ENCODE data around the gene OSGIN1.
"Not testable (repeated sequence)": the region's sequence is repeated elsewhere in the genome, so short reads cannot be mapped to it uniquely, and the experiment has no call there.

OSGIN1 gene

DNA sequence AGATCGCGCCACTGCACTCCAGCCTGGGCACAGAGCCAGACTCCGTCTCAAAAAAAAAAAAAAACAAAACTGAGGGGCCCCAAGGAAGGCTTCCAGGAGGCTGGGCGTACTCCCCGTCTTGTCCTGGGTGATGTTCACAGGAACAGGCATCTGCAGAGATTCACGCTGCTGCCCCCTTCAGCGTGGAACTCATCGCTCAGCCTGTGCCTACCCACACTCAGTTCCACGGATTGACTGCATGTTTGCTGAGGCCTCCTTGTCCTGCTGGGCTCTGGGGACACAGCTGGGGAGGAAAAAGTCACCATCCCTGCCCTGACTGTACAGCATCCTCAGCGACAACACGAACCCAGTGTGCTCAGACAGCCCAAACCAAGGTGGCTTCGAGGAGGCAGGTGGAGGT, 12.9 kb upstream of the OSGIN1 start:
- in situ Hi-C loops (cut with MboI; ENCODE audit: low sequenced_read_pairs) = no loop called here

DNA sequence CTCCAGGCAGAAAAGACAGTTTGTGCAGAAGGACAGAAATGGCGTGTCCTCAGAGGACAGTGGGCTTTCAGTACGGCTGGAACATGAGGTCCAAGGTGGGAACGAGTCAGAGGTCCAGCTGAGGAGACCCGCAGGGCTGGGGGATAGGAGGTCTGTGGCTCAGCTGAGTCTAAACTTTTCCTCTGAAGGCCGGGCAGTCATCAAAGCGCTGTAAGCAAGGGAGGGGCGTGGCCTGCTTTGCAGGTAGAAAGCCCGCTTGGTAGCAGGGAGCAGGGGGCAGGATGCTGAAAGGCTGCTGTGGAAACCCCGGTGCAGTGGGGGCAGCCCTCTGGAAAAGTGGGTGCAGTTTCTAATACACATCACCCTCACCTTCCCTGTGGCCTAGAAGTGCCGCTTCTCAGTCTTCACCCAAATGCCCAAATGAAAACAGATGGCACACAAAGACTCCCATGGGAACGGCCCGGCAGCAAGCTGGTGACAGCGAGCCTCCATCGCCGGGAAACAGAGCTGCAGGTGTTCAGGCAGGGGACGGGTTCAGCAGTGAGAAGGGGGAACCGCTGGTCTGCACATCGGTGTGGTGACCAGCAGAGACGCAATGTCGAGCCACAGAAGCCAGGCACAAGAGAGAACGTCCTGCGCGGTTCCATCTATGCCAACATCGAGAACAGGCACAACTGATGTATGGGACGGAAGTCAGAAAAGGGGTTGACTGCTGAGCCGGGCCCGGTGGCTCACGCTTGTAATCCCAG, 12.2 kb upstream of the OSGIN1 start:
- in situ Hi-C loops (cut with MboI; ENCODE audit: low sequenced_read_pairs) = no loop called here

DNA sequence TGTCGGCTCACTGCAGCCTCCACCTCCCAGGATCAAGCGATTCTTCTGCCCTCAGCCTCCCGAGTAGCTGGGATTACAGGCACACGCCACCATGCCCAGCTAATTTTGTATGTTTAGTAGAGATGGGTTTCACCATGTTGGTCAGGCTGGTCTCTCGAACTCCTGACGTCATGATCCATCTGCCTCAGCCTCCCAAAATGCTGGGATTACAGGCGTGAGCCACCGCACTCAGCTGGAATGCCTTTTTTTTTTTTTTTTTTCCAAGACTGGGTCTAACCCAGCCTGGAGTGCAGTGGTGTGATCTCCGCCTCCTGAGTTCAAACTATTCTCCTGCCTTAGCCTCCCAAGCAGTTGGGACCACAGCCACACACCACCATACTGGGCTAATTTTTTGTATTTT, 11.5 kb upstream of the OSGIN1 start:
- in situ Hi-C loops (cut with MboI; ENCODE audit: low sequenced_read_pairs) = not testable (repeated sequence)

DNA sequence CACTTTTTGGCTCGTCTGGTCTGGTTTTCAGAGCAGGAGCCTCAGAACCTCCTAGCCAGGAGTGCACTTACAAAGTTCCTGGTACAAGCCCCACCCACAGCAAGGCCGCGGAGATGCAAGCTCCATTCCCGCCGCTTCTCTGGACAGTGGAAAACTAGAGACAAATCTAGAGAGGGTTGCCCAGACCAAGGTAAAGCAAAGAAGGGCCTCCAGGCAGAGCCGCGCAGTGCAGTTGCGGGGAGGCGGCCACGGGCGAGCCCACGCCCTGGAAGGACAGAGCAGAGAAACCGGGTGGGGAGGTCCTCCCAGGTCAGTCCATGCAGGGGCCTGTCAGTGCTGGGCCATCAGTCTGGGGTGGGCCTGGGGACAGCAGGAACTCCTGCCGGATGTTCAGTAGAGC, 11.0 kb upstream of the OSGIN1 start:
- in situ Hi-C loops (cut with MboI; ENCODE audit: low sequenced_read_pairs) = no loop called here

DNA sequence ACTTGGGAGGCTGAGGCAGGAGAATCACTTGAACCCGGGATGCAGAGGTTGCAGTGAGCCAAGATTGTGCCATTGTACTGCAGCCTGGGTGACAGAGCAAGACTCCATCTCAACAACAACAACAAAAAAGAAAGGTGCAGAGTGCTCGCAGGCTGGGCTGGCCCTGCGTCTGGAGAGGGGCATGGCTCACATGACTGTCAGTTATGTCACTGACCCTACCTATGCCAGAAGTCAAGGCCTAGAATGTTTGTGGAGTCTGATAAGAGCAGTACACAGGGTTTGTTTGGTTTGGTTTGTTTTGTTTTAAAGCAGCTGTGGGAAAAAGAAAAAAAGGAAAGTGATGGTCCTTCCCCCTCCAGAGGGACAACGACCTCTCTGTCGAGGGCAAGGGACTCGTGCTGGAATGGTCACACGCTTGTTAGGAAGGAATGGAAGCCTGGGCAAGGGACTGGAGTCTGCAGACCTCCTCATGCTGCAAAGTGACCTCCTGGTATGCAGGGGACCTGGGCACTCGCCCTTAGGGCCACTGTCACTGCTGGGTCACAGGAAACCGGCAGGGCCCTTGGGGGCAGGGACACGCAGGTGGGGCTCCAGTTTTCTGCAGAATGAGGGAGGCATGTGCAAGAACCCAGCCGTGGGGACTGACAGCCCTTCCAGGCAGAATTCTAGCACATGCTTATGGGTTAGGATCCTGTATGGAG, 10.1 kb upstream of the OSGIN1 start:
- in situ Hi-C loops (cut with MboI; ENCODE audit: low sequenced_read_pairs) = no loop called here

DNA sequence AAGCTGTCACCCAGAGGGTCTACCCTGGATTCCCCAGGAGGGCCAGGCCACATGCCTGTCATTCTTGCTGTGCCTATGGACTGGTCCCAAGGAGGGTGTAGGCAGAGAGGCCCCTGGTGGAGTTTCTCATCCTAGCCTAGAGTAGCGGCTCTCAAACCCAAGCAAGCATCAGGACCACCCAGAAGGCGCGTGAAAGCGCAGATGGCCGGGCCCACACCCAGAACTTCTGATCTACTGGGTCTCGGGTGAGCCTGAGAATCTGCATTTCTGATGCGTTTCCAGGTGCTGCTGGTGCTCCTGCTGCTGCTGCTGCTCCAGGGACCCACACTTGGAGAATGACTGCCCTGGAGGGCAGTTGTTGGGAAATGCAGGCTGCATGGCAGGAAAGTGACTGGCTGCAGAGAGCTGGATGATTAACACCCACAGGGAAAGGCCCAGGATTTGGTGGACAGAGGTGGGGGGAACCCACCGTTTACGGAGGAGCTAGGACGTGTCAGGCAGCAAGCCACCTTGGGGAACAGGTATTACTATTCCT, 9.5 kb upstream of the OSGIN1 start:
- in situ Hi-C loops (cut with MboI; ENCODE audit: low sequenced_read_pairs) = no loop called here

DNA sequence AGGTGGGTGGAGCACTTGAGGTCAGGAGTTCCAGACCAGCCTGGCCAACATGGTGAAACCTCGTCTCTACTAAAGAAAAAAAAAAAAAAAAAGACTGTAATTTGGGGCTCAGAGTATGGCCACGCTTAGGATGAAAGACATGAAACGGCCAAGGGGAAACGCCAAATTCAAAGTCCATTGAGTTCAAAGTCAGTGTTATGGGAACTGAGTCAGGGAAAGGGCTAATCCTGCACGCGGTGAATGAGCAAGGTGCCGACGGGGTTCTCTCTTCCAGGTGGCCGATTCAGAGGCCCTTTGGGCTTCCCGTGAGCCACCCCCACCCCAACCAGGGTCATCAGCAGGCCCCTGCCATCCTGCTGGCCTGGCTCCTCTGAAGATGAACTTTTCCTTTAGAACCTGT, 7.5 kb upstream of the OSGIN1 start:
- in situ Hi-C loops (cut with MboI; ENCODE audit: low sequenced_read_pairs) = no loop called here

DNA sequence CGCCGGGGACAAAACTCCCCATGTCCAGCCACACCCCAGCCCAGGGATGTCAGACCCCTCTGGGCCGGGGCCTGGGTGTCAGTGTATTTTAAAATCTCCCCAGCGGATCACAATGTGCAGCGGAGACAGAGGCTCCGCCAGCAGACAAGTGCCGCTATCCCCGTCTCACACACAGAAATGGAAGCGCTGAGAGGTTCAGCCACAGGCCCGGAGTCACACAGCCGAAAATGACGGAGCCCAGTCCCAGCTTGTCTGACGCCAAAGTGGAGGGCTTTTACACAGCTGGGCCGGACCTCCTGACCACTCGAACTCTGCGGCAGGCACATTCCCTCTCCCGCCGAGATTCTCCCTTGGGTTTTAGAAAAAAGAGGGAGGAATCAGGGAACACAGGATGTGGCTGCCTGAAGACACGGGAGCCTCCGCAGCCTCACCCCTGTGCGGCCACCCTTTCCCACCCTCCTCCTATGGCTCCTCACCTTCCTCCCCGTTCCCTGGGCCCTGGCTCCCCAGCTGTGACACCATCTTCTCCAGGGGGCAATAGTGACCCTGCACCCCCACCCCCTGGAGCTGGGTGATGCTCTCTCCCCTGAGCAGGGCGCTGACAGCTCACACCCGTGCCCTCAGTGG, 6.8 kb upstream of the OSGIN1 start:
- in situ Hi-C loops (cut with MboI; ENCODE audit: low sequenced_read_pairs) = no loop called here

DNA sequence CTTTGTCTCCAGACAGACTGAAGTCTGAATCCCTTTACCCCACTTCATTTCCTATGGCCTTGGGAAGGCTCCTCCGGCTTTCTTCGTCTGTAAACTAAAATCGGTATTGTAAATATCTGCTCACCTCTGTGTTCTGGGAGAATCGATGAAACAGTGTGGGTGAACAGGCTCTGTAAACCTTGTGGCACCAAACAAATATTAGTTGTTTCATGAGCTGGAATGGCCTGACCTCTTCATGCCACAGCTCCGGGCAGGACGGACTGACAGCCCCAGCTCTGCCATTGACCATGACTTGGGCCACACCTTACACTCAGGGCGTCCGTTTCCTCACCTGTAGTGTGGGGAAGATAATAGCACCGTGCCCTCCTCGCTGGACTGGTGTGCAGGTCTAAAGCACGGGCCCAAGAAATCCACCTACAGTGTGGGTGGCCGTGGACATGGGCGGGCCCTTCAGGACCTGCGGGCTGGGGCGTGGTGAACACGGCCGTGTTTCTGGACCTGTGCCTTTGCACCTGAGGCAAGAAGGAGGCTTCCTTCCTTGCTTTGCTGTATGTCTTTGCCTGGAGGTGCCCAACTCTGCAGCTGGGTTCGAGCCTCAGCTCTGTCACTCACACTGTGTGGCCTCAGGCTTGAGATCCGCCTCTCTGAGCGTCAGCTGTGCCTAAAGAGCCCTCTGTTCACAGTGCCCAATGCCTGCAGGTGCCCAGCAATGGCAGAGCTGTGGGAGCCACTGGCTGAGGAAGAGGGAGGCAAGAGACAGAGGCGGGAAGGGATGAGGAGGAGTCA, 6.1 kb upstream of the OSGIN1 start:
- in situ Hi-C loops (cut with MboI; ENCODE audit: low sequenced_read_pairs) = no loop called here

DNA sequence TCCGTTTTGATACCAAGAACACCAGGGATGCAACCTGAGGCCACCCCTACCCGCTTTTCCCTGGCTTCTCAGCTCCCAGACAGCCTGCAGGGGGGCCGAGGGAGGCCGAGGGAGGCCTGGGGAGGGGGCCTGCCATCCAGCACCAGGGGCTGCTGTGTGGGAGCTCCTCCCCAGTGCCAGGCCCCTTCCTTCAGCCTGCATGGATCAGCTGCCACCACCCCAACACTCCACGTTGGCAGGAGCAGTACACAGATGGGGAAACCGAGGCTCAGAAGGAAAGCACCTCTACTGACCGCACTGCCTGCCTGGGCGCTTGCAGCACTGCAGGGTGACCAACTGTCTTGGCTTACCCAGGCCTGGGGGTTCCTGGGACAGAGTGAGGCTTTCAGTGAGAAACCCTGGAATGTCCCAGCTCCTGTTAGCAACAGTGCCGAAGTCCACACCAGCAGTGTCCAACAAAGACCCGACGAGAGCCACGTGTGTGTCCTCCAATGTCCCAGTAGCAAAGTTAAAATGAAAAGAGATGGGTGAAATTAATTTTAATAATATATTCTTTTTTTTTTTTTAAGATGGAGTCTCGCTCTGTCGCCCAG, 5.3 kb upstream of the OSGIN1 start:
- in situ Hi-C loops (cut with MboI; ENCODE audit: low sequenced_read_pairs) = no loop called here

DNA sequence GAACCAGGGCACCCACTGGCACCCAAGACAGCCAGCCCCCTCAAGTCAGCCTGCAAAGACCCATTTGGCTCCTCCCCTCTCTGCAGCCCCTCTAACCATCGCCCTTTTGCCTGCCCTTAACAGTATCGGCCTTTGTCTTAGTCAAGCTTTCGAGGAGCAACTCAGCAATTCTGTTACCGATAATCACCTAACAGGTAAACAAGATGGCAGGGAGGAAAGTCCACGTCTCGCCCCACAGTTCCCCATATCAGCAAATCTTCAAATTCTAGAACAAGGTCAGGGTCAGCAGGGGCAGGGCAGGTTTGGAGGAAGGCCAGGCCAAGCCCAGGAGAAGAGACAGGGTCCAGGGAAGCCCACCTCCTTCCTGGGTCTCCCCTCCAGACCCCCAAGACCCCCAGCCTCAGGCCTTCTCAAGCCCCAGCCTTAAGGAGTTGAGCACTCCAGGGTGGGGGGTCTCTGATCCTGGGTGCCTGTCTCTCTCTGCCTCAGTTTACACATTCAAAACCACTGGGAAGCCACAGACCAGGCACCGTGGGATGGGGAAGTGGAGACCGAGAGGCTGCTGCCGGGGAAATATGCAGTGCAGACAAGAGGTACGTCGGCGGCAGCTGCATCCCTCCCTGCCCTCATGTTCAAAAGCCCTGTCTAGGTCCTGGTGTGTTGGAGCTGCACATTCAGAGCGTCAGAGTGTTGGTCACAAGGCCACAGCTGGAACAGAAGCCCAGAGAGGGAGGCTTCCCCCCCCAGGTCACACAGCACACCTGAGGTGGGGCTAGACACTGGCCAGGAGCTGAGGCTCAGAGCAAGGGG, 3.9 kb upstream of the OSGIN1 start:
- in situ Hi-C loops (cut with MboI; ENCODE audit: low sequenced_read_pairs) = no loop called here

DNA sequence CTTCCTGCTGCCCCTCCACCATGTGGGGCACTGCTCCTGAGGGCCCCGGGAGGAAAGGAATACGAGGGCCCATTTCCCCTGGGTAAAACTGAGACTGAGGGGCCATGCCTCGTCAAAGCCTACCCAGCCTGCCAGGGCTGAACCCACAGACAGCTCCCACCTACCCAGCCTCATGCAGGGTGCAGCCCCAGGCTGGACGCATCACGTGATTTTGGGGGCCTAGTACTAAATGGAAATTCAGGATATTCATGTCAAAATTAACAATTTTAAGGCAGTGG, 3.4 kb upstream of the OSGIN1 start:
- in situ Hi-C loops (cut with MboI; ENCODE audit: low sequenced_read_pairs) = loop anchor here (10.0 to 25.0 kb wide), 3 partner anchors 115 to 538 kb away; partner anchors contain the start of genes ADAD2 and TAF1C

DNA sequence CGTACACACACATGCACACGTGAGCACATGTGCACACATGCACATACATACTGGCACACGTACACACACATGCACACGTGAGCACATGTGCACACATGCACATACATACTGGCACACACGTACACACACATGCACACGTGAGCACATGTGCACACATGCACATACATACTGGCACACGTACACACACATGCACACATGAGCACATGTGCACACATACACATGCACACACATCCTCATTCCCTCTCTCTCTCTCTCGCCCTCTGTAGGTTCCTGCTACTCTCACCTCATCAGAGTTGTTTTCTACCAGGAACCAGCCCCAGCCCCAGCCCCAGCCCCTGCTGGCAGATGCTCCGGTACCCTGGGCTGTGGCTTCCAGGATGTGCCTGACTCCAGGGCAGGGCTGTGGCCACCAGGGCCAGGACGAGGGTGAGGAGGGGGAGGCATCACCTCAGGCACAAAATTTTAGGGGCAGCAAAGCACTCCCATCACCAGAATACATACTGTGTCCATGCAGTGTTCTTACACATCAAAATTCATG, 2.1 kb upstream of the OSGIN1 start:
- in situ Hi-C loops (cut with MboI; ENCODE audit: low sequenced_read_pairs) = loop anchor here (10.0 to 25.0 kb wide), 3 partner anchors 114 to 536 kb away; partner anchors contain the start of genes ADAD2 and TAF1C

DNA sequence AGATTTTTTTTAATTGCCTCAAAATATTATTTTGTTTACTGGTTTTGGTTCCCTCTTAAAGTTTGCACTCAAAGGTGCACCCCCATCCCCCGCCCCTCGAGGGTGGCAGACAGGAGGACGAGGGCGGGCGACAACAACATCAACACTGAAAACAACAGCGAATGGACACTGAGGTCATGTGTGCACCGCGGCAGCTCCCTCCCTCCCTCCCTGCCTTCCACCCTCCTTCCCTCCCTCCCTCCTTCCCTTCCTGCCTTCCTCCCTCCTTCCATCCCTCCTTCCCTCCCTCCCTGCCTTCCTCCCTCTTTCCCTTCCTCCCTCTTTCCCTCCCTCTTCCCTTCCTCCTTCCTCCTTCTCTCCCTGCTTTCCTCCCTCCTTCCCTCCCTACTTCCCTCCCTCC, 1.5 kb upstream of the OSGIN1 start:
- in situ Hi-C loops (cut with MboI; ENCODE audit: low sequenced_read_pairs) = loop anchor here (10.0 to 25.0 kb wide), 3 partner anchors 113 to 536 kb away; partner anchors contain the start of genes ADAD2 and TAF1C

DNA sequence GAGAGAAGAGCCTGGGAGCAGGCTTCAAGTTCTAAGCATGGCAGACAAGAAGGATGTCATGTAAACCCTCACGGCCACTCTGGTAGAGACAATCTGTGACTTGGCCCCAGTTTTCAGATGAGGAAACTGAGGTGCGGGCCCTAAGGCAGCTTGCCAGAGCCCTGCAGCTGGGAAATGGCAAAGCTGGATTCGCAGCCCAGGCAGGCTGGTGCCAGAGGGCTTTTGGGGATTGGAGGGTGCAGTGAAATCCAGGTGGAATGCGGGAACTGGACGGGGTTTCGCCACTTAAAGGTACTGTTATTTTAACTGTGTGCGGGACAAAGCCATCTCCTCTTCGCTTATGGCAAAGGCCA, 477 bp upstream of the OSGIN1 start:
- in situ Hi-C loops (cut with MboI; ENCODE audit: low sequenced_read_pairs) = loop anchor here (10.0 to 25.0 kb wide), 3 partner anchors 112 to 535 kb away; partner anchors contain the start of genes ADAD2 and TAF1C

DNA sequence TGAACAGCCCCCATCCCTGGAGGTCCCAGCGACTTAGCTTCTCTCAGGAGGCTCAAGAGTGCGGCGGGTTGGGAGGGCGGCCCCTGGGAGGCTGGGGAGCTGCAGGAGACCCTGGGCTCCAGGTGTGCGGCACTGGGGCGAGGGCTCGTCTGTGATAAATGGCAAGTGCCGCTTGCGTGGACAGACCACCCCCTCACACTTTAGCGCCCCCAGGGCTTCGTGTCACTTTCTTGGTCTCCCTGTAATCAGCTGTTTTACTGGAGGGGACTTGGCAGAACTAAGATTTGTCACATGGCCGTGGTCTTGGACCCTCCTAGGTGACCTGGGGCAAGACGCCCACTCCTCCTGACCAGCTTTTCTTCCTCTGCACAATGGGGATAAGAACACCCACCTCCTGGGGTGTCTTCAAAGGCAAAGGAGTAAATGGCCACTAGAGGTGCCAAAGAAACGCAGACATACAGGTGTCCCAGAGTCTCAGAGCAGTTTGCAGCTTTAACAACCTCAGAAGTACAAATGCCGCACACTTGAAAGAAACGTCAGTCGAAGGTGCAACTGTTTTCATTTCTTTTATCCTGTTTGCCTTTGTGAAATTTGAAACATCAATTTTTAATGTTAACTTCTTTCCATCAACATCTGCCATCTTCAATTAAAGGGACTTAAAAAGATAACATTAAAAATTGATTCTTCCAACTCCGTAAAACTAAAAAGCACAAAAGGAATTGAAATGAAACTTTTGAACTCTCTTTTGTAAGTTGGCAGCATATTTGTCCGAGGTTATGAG, 946 bp downstream of the OSGIN1 start:
- in situ Hi-C loops (cut with MboI; ENCODE audit: low sequenced_read_pairs) = loop anchor here (10.0 to 25.0 kb wide), 3 partner anchors 111 to 533 kb away; partner anchors contain the start of genes ADAD2 and TAF1C

DNA sequence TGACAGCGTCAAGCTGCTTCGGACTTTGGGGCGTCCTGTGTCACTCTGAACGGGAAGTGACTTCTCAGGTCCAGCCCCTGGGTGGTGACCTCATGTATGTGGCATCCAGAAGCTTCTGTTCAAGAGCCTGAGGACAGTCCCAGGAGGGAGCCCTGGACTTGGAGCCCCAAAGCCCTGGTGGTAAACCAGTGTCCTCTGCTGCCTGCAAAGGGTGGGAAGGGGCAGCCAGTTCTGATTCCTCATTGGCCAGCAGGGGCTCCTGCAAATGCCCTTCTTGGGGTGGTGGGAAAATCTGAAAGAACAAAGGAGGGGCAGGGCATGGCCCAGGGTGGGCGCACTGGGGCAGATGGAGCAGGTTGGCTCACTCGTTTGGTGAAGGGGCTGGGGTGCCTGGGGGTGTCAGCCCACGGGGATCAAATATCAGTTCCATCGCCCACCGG, 1.6 kb downstream of the OSGIN1 start:
- in situ Hi-C loops (cut with MboI; ENCODE audit: low sequenced_read_pairs) = loop anchor here (10.0 to 25.0 kb wide), 3 partner anchors 110 to 533 kb away; partner anchors contain the start of genes ADAD2 and TAF1C
